ENCODE data around the gene EFHC1. TPM values are rescaled to one million over a fixed set of nuclear protein-coding genes. Genes with fewer than 3 reads are reported as not detected.

The EFHC1 gene
- total RNA-seq, 2 donors from 2014 or later = 11.1 to 13.8 TPM

GRCh38 chr6:52394251-52394666 is 25.9 kb upstream of the EFHC1 start:
- ATAC-seq (no peak), DNase-seq (no peak)
- intact Hi-C loops (cut with DNase I, micrococcal nuclease) = no loop called here

GRCh38 chr6:52395969-52396368 is 24.2 kb upstream of the EFHC1 start:
- DNase-seq (no peak), ATAC-seq (peak; percentile 46)
- intact Hi-C loops (cut with DNase I, micrococcal nuclease) = no loop called here

GRCh38 chr6:52399511-52400312 is 20.4 kb upstream of the EFHC1 start:
- peak in 1 of 2 donors; percentile 39 for DNase-seq
- ATAC-seq = peak; percentile 53
- intact Hi-C loops (cut with DNase I, micrococcal nuclease) = loop anchor here in 1 of 2 donors (5.0 kb wide), 1 partner anchor 112 kb away; no protein-coding TSS in a partner anchor

- intact Hi-C loops (cut with DNase I, micrococcal nuclease) = loop anchor here in 1 of 2 donors (5.0 kb wide), 1 partner anchor 113 kb away; no protein-coding TSS in a partner anchor
- DNase-seq = no peak
- ATAC-seq = peak; percentile 68
Measured at GRCh38 chr6:52400313-52401041, 19.7 kb upstream of the EFHC1 start.

GRCh38 chr6:52403086-52403485 is 17.1 kb upstream of the EFHC1 start:
- intact Hi-C loops (cut with DNase I, micrococcal nuclease) = loop anchor here in 1 of 2 donors (5.0 kb wide), 1 partner anchor 116 kb away; no protein-coding TSS in a partner anchor
- DNase-seq = no peak
- ATAC-seq = no peak

GRCh38 chr6:52403627-52404026 is 16.5 kb upstream of the EFHC1 start:
- intact Hi-C loops (cut with DNase I, micrococcal nuclease) = loop anchor here in 1 of 2 donors (5.0 kb wide), 1 partner anchor 116 kb away; no protein-coding TSS in a partner anchor
- DNase-seq (peak; percentile 85 to 89), ATAC-seq (peak; percentile 83)

GRCh38 chr6:52405243-52405642 is 14.9 kb upstream of the EFHC1 start:
- DNase-seq (no peak), ATAC-seq (no peak)
- intact Hi-C loops (cut with DNase I, micrococcal nuclease) = no loop called here

GRCh38 chr6:52407467-52407866 is 12.7 kb upstream of the EFHC1 start:
- ATAC-seq = no peak
- DNase-seq = no peak
- intact Hi-C loops (cut with DNase I, micrococcal nuclease) = no loop called here

- intact Hi-C loops (cut with DNase I, micrococcal nuclease) = no loop called here
- ATAC-seq (no peak), DNase-seq (no peak)
Measured at GRCh38 chr6:52409499-52409898, 10.6 kb upstream of the EFHC1 start.

- no peak for DNase-seq
- peak; percentile 9 for ATAC-seq
- intact Hi-C loops (cut with DNase I, micrococcal nuclease) = no loop called here
Measured at GRCh38 chr6:52410979-52411378, 9.2 kb upstream of the EFHC1 start.

- DNase-seq (no peak), ATAC-seq (no peak)
- intact Hi-C loops (cut with DNase I, micrococcal nuclease) = no loop called here
Measured at GRCh38 chr6:52411911-52412310, 8.2 kb upstream of the EFHC1 start.

GRCh38 chr6:52415333-52415732 is 4.8 kb upstream of the EFHC1 start:
- DNase-seq = no peak
- intact Hi-C loops (cut with DNase I, micrococcal nuclease) = loop anchor here (2.0 to 5.0 kb wide), 3 partner anchors 182 to 247 kb away; no protein-coding TSS in a partner anchor
- ATAC-seq = no peak

GRCh38 chr6:52415917-52416628 is 4.1 kb upstream of the EFHC1 start:
- intact Hi-C loops (cut with DNase I, micrococcal nuclease) = loop anchor here (2.0 to 5.0 kb wide), 3 partner anchors 181 to 246 kb away; no protein-coding TSS in a partner anchor
- ATAC-seq (no peak), DNase-seq (no peak)

- DNase-seq (no peak), ATAC-seq (peak; percentile 24)
- intact Hi-C loops (cut with DNase I, micrococcal nuclease) = loop anchor here (5.0 kb wide), 2 partner anchors 181 to 246 kb away; no protein-coding TSS in a partner anchor
Measured at GRCh38 chr6:52416629-52417151, 3.5 kb upstream of the EFHC1 start.

GRCh38 chr6:52417675-52418111 is 2.4 kb upstream of the EFHC1 start:
- intact Hi-C loops (cut with DNase I, micrococcal nuclease) = loop anchor here (5.0 kb wide), 2 partner anchors 180 to 245 kb away; no protein-coding TSS in a partner anchor
- DNase-seq (no peak), ATAC-seq (no peak)

GRCh38 chr6:52418606-52419005 is 1.5 kb upstream of the EFHC1 start:
- intact Hi-C loops (cut with DNase I, micrococcal nuclease) = loop anchor here (5.0 kb wide), 2 partner anchors 179 to 244 kb away; no protein-coding TSS in a partner anchor
- ATAC-seq = no peak
- no peak for DNase-seq

GRCh38 chr6:52420668-52421358 is 671 bp downstream of the EFHC1 start:
- DNase-seq (peak in 1 of 2 donors; percentile 30), ATAC-seq (peak; percentile 16)
- intact Hi-C loops (cut with DNase I, micrococcal nuclease) = loop anchor here in 1 of 2 donors (5.0 to 10.0 kb wide), 2 partner anchors 94 to 156 kb away; partner anchors contain the start of gene TRAM2

GRCh38 chr6:52422156-52422555 is 2.0 kb downstream of the EFHC1 start:
- no peak for DNase-seq
- intact Hi-C loops (cut with DNase I, micrococcal nuclease) = loop anchor here in 1 of 2 donors (5.0 to 10.0 kb wide), 2 partner anchors 93 to 155 kb away; partner anchors contain the start of gene TRAM2
- no peak for ATAC-seq

Data from left colon (tissue), 2 donors.